GM18511 (cell line): Measurements from ENCODE around the gene CDH24.

Experiments
- ATAC-seq: cut with Tn5 transposase; IDR thresholded peaks from one replicate; pipeline ENCODE4 v1.9.1; 2021; ENCODE audit warnings: mild to moderate bottlenecking, moderate library complexity; ENCODE audit not compliant: unreplicated experiment

Gene CDH24

DNA sequence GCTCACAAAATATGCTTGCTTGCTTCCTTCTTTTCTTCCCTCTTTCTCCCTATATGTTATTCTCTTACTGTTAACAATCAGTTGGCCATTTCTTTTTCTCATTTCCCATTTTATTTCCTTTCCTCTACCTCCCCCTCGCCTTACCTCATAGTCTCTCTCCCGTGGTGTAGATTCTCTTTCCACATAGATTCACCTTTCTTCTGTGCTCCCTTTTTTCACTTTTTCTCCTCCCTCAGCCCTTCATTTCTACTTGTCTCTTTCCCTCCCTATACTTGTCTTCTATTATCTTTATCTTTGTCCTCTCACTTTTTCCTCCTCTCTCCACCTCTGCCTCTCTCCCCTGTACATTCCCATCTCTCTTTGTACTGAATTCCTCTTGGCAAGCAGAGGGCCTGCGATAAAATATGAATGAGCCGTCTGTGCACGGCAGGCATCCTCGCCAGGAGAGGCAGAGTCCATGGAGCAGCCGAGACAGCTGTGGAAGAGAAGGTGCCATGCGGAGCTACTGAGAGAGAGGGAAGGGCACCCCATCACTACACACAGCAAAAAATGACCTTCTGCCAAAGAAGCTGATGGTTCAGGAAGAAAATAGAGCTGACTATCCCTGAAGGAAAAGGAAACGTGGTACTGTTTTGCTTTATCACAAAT, 59.5 kb downstream of the CDH24 start:
- ATAC-seq, result no peak
